GM21423 (cell line): ENCODE data around the gene TIRAP.
A peak's percentile ranks its signal among the peaks of the same experiment; 100 is the strongest.

Experiments
- ATAC-seq: cut with Tn5 transposase; IDR thresholded peaks from one replicate; pipeline ENCODE4 v1.9.1; 2021; ENCODE audit warnings: mild to moderate bottlenecking, moderate library complexity; ENCODE audit not compliant: unreplicated experiment

The TIRAP gene

GRCh38 chr11:126318574-126319373, 35.9 kb downstream of the TIRAP start:
- ATAC-seq: peak; percentile 86

- ATAC-seq: no peak
Observed at GRCh38 chr11:126319374-126319740, 36.5 kb downstream of the TIRAP start.

- no peak for ATAC-seq
Observed at GRCh38 chr11:126322996-126323395, 40.1 kb downstream of the TIRAP start.

- no peak for ATAC-seq
Observed at GRCh38 chr11:126327281-126328000, 44.5 kb downstream of the TIRAP start.

GRCh38 chr11:126328001-126328390, 45.1 kb downstream of the TIRAP start:
- no peak for ATAC-seq

- ATAC-seq: no peak
Observed at GRCh38 chr11:126328444-126328843, 45.6 kb downstream of the TIRAP start.

- no peak for ATAC-seq
Observed at GRCh38 chr11:126328938-126329643, 46.2 kb downstream of the TIRAP start.

- ATAC-seq: no peak
Observed at GRCh38 chr11:126329644-126330211, 46.8 kb downstream of the TIRAP start.

GRCh38 chr11:126331286-126331685, 48.4 kb downstream of the TIRAP start:
- ATAC-seq: no peak

- no peak for ATAC-seq
Observed at GRCh38 chr11:126332221-126332711, 49.4 kb downstream of the TIRAP start.

GRCh38 chr11:126333142-126333541, 50.2 kb downstream of the TIRAP start:
- ATAC-seq: no peak

GRCh38 chr11:126334659-126335462, 52.0 kb downstream of the TIRAP start:
- ATAC-seq: no peak

- ATAC-seq: no peak
Observed at GRCh38 chr11:126335463-126335760, 52.5 kb downstream of the TIRAP start.

GRCh38 chr11:126336138-126336541, 53.2 kb downstream of the TIRAP start:
- no peak for ATAC-seq

- no peak for ATAC-seq
Observed at GRCh38 chr11:126336671-126337101, 53.8 kb downstream of the TIRAP start.

- no peak for ATAC-seq
Observed at GRCh38 chr11:126337126-126337473, 54.2 kb downstream of the TIRAP start.

GRCh38 chr11:126337474-126338241, 54.8 kb downstream of the TIRAP start:
- ATAC-seq: no peak

- no peak for ATAC-seq
Observed at GRCh38 chr11:126338346-126339055, 55.6 kb downstream of the TIRAP start.
